BLaER1 treated with 17β-estradiol and CSF1 and Interleukin-3, amounts not matched to agents 10 nM and 100 nM (cell line): ENCODE data around the gene KNOP1.

Experiments used
- H3K27ac ChIP-seq, 11 experiments: shearing (Covaris generic); formaldehyde crosslinking; 2 replicates each; pipeline ENCODE4 v1.8.1; 2022
- H3K27me3 ChIP-seq, 11 experiments: shearing (Covaris generic); formaldehyde crosslinking; 2 replicates each; pipeline ENCODE4 v1.8.1; 2022
- H3K36me3 ChIP-seq, 11 experiments: shearing (Covaris generic); formaldehyde crosslinking; 2 replicates each; pipeline ENCODE4 v1.8.1; 2022
- H3K4me1 ChIP-seq, 10 experiments: shearing (Covaris generic); formaldehyde crosslinking; 2 replicates each; pipeline ENCODE4 v1.8.1; 2022
- H3K4me2 ChIP-seq, 11 experiments: shearing (Covaris generic); formaldehyde crosslinking; 2 replicates each; pipeline ENCODE4 v1.8.1; 2022
- H3K4me3 ChIP-seq, 10 experiments: shearing (Covaris generic); formaldehyde crosslinking; 2 replicates each; pipeline ENCODE4 v1.8.1; 2022
- H3K9ac ChIP-seq, 11 experiments: shearing (Covaris generic); formaldehyde crosslinking; 2 replicates each; pipeline ENCODE4 v1.8.1; 2022
- H3K9me3 ChIP-seq, 11 experiments: shearing (Covaris generic); formaldehyde crosslinking; replicated peaks in 1 of 11; 2 replicates each; pipeline ENCODE4 v1.8.1; 2022
- H4K20me1 ChIP-seq, 11 experiments: shearing (Covaris generic); formaldehyde crosslinking; 2 replicates each; pipeline ENCODE4 v1.8.1; 2022
- Cebpa-rat ChIP-seq, 11 experiments: shearing (Covaris generic); IDR thresholded peaks; 2 replicates each; pipeline ENCODE4 v1.8.1; 2022

KNOP1 gene

GRCh38 chr16:19711643-19712042 is 6.4 kb downstream of the KNOP1 start:
- Histone ChIP-seq H3K4me2 (no peak overlapping the region), H3K27me3 (no peaks in the 10 kb centered on the region), H4K20me1 (peaks cover 0 to 69% (median 47%) of the 10 kb centered on the region in 11 experiments; a peak in 16 of 22 replicates), H3K9ac (no peak overlapping the region; a peak in 1 of 22 replicates), H3K4me1 (peaks cover 7 to 13% (median 11%) of the 10 kb centered on the region in 10 experiments), H3K4me3 (no peak overlapping the region), H3K27ac (0 out of 22 replicates have a peak overlapping the region, but pooled peaks of 1 of the 11 experiments have one; percentile 19), H3K9me3 (no peaks in the 10 kb centered on the region), H3K36me3 (peaks cover 68 to 91% (median 79%) of the 10 kb centered on the region in 11 experiments)
- no peak for TF ChIP-seq Cebpa-rat (IDR thresholded peaks at IDR 0.05)

DNA sequence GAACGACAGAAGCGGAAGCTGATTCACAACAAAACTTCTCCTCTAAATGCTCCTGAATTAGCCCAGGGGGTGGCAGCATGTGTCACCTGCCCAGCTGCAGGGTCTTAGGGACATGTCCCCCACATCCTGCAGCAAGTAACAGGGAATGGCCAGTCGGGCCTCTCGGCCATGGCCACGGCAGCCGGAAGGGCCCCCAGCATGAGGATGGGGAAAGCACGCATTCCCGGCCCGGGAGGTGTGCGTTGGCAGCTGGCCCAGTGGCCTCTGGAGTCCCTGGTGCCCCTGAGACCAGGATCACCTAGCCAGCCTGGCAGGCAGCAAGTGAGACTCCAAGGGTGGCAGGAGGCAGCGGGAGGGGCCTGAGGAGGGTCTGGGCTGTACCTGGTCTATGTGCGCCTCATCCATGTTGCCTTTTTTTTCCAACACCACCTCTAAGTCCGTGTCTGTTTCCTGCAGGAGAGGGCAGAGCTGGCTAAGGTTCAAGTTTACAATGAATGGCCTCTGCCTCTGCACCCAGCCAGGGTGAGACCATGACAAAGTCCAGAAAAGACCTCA is 7.0 kb downstream of the KNOP1 start:
- no peaks in the 10 kb centered on the region for H3K9me3 ChIP-seq
- no peak overlapping the region for H3K4me3 ChIP-seq
- H4K20me1 ChIP-seq: peaks cover 0 to 70% (median 52%) of the 10 kb centered on the region in 11 experiments; a peak in 16 of 22 replicates
- no peak for TF ChIP-seq Cebpa-rat (IDR thresholded peaks at IDR 0.05)
- peaks cover 3 to 9% (median 7%) of the 10 kb centered on the region in 10 experiments; a peak in 17 of 20 replicates for H3K4me1 ChIP-seq
- 0 out of 22 replicates have a peak overlapping the region, but pooled peaks of 1 of the 11 experiments have one; percentile 9 for H3K27ac ChIP-seq
- H3K27me3 ChIP-seq: no peaks in the 10 kb centered on the region
- H3K4me2 ChIP-seq: no peak overlapping the region
- peaks cover 72 to 96% (median 85%) of the 10 kb centered on the region in 11 experiments for H3K36me3 ChIP-seq
- H3K9ac ChIP-seq: no peak overlapping the region; a peak in 1 of 22 replicates

GRCh38 chr16:19710191-19710908 is 7.7 kb downstream of the KNOP1 start:
- H3K27ac ChIP-seq: peak overlapping the region in 2 of 11 experiments; percentile 8 to 13; a peak in 4 of 22 replicates
- H3K9me3 ChIP-seq: no peaks in the 10 kb centered on the region
- peaks cover 0 to 73% (median 56%) of the 10 kb centered on the region in 11 experiments; a peak in 15 of 22 replicates for H4K20me1 ChIP-seq
- no peaks in the 10 kb centered on the region for H3K27me3 ChIP-seq
- peaks cover 79 to 97% (median 92%) of the 10 kb centered on the region in 11 experiments for H3K36me3 ChIP-seq
- H3K9ac ChIP-seq: peak overlapping the region in 1 of 11 experiments; percentile 5; a peak in 2 of 22 replicates
- no peak for TF ChIP-seq Cebpa-rat (IDR thresholded peaks at IDR 0.05)
- no peak overlapping the region for H3K4me2 ChIP-seq
- peaks cover 0 to 12% (median 0%) of the 10 kb centered on the region in 10 experiments; a peak in 4 of 20 replicates for H3K4me1 ChIP-seq
- H3K4me3 ChIP-seq: no peak overlapping the region

DNA sequence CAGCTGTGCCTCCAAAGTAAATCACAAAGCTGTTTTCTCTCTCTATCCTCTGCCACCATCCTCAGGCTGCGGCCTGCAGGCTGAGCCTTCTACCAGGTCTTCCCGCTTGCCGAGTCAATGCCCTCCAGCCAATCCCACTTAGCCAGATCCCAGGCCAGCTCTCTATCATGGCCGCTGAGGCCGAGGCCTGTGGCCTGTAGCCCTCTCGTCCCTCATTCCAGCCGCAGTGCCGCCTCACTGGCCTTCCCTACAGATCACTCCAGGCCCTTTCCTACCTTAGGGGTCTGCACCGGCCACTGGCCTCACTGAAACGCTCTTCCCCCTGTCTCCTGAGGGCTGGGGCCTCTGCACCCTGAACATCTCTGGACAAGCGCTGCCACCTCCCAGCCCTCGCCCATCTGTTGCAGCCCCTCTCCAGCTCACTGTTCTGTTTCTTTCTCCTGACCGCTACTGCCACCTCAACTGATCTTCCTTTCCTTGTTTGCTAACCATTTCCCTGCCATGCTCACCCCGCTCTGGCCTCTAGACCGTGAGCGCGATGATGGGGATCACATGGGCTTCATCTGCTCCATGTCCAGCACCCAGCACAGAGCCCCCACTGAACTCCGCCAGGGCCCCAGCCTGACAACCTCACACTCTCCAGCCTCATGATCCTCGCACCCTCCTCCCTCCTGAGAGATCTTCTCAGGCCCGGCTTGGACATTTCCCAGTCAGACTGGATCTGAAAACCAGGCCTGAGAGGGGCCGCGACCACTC is 8.5 kb downstream of the KNOP1 start:
- Histone ChIP-seq H3K27ac (peak overlapping the region in 2 of 11 experiments; percentile 8 to 13; a peak in 4 of 22 replicates), H3K4me2 (no peak overlapping the region), H3K9me3 (no peaks in the 10 kb centered on the region), H3K9ac (peak overlapping the region in 1 of 11 experiments; percentile 5; a peak in 2 of 22 replicates), H4K20me1 (peaks cover 0 to 79% (median 60%) of the 10 kb centered on the region in 11 experiments; a peak in 15 of 22 replicates), H3K36me3 (peaks cover 84 to 97% (median 93%) of the 10 kb centered on the region in 11 experiments), H3K27me3 (no peaks in the 10 kb centered on the region), H3K4me1 (peaks cover 0 to 18% (median 0%) of the 10 kb centered on the region in 10 experiments; a peak in 3 of 20 replicates), H3K4me3 (no peak overlapping the region)
- no peak for TF ChIP-seq Cebpa-rat (IDR thresholded peaks at IDR 0.05)

DNA sequence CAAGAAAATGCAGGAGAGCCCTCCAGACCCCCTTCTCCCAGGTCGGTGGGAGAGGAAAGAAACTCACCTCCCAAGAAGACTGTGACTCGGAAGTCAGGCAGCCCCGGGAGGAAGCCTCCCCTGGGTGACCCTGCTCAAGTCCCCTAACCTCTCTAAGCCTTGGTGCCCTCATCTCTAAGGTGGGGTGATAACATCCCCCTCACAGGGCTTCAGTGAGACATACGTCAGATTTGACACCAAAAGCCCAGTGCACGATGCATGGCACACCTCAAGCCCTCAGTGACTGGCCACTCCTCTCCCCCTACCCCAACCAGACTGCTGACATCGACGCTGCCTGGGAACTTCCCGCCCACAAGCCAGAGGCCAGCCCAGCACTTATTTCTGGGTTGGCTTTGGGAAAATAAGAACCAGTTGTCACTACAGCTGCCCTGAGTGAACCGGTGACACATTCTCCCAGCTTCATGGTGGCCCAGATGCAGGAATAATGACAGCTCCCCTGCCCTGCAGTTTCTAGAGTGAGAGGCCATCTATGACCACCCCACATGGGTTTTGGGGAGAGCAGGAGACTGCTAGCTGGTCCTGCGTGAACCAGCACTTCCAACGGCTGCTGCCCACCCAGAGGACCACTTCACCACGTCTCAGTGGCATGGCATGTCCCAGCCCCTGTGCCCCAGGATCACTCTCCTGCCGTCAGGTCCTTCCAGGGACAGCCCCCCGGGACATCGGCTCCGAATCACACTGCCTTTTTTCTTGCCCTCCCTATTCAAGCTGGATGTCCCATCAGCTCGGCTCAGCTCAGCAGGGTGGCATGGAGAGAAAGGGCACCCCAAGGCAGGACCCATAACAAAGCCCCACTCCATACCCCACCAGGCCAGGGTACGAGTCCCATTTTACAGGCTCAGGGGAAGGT is 9.5 kb downstream of the KNOP1 start:
- peaks cover 85 to 97% (median 94%) of the 10 kb centered on the region in 11 experiments for H3K36me3 ChIP-seq
- peaks cover 0 to 87% (median 61%) of the 10 kb centered on the region in 11 experiments; a peak in 15 of 22 replicates for H4K20me1 ChIP-seq
- H3K27me3 ChIP-seq: no peaks in the 10 kb centered on the region
- no peaks in the 10 kb centered on the region for H3K9me3 ChIP-seq
- H3K9ac ChIP-seq: no peak overlapping the region
- no peak for TF ChIP-seq Cebpa-rat (IDR thresholded peaks at IDR 0.05)
- 0 out of 22 replicates have a peak overlapping the region, but pooled peaks of 1 of the 11 experiments have one; percentile 18 for H3K27ac ChIP-seq
- H3K4me3 ChIP-seq: no peak overlapping the region
- peaks cover 0 to 19% (median under 1%) of the 10 kb centered on the region in 10 experiments; a peak in 6 of 20 replicates for H3K4me1 ChIP-seq
- H3K4me2 ChIP-seq: no peak overlapping the region

- H3K36me3 ChIP-seq: peaks cover 82 to 97% (median 93%) of the 10 kb centered on the region in 11 experiments
- no peak overlapping the region for H3K9ac ChIP-seq
- H3K27ac ChIP-seq: no peak overlapping the region
- H3K4me2 ChIP-seq: no peak overlapping the region
- no peak for TF ChIP-seq Cebpa-rat (IDR thresholded peaks at IDR 0.05)
- no peaks in the 10 kb centered on the region for H3K9me3 ChIP-seq
- peaks cover 0 to 83% (median 55%) of the 10 kb centered on the region in 11 experiments; a peak in 15 of 22 replicates for H4K20me1 ChIP-seq
- H3K4me3 ChIP-seq: no peak overlapping the region
- H3K4me1 ChIP-seq: peaks cover 0 to 27% (median 4%) of the 10 kb centered on the region in 10 experiments; a peak in 8 of 20 replicates
- no peaks in the 10 kb centered on the region for H3K27me3 ChIP-seq
Observed at GRCh38 chr16:19707569-19708295, 10.3 kb downstream of the KNOP1 start.

DNA sequence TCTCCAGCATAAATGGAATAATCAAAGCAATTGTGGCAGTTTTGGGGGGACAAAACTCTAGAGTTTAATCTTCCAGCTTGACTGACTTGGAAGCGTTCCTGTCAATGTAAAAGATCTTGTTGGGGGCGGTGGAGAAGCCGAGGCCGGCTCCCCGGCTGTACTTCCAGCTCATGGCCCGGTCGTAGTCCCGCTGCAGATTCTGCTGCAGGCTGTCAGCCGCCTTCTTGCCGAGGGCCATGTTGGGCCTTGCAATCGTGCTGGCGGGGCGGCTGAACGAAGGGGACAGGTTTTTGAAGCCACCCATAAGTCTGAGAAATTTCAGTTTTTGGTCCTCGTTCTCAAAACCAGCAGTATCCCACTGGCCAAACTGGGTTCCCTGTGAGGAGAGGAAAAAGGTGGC is 11.2 kb downstream of the KNOP1 start:
- Histone ChIP-seq H3K27ac (no peak overlapping the region), H3K9ac (no peak overlapping the region), H3K9me3 (no peaks in the 10 kb centered on the region), H4K20me1 (peaks cover 0 to 74% (median 46%) of the 10 kb centered on the region in 11 experiments; a peak in 15 of 22 replicates), H3K27me3 (no peaks in the 10 kb centered on the region), H3K4me1 (peaks cover 0 to 29% (median 4%) of the 10 kb centered on the region in 10 experiments; a peak in 8 of 20 replicates), H3K4me2 (no peak overlapping the region), H3K36me3 (peaks cover 82 to 97% (median 93%) of the 10 kb centered on the region in 11 experiments), H3K4me3 (no peak overlapping the region)
- no peak for TF ChIP-seq Cebpa-rat (IDR thresholded peaks at IDR 0.05)
